CD4-positive, alpha-beta T cell treated with Interleukin-1 beta for 1 hour (primary cell): ENCODE data around the gene CEBPB.

ENCODE experiments used
- DNase-seq, 2 donors: peaks; one replicate each; pipeline ENCODE4 v3.0.0-alpha.2; 2020 to 2022

Gene CEBPB

GRCh38 chr20:50214226-50215024, 23.8 kb downstream of the CEBPB start:
- no peak for DNase-seq

DNA sequence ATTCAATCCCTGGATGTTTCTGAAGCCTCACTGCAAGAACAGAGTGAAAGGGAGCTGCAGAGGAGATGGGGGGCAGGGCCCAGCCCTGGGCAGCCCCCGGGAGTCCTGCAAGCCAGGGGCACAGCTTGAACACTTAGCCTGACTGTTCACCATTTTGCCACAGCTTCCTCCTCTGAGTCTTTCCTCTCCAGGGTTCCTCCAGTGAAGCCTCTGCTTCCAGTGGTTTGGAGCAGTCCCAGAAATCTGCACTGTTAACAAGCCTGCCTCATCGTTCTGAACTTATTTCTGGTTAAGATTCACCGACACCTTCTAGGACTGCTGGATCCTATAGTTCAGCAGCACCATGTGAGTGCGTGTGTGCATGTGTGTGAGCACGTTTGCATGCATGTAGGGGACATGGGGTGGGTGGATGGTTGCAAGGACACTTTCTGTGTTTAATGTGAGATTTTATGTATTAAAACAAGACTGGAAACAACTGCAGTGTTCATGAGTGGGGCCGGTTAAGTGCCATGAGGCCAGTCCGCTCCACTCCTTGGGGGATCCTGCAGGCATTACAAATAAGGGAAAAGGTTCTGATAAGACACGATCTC, 24.6 kb downstream of the CEBPB start:
- DNase-seq = no peak

- no peak for DNase-seq
Observed at GRCh38 chr20:50215926-50216325, 25.3 kb downstream of the CEBPB start.

GRCh38 chr20:50216543-50217206, 26.0 kb downstream of the CEBPB start:
- DNase-seq = no peak

DNA sequence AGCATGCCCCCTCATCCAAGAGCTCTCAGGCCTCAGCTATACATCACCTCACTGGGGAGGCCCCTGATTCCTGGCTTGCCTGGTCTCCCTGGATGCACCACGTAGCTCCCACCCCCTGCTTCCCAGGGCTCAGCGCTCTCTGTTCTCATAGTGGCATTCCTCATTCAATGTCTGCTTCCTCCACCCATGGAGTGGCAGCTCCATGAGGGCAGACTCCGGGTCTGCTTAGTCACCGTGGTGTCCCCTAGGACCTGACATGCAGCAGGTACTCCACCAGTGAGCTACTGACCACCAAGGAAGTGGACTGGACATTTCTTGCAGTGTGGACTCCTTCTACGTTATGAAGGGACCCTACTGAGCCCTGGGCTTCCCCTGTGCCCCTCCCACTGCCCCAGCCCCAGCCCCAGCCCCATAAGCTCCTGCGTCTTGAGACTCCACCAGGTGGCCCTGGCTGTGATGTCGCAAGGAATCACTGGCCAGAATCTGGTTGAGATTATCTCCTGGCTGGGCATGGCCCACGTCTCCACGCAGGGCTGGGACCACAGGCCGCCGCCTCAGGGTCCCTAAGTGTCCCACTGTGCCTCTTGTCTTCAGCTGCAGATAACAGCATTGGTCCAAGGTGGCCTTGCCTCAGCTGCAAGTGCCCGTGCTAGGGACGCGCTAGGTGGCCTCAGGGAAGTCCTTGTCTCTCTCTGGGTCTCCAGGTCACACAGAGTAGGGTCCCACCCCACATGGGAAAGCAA, 26.7 kb downstream of the CEBPB start:
- no peak for DNase-seq

DNA sequence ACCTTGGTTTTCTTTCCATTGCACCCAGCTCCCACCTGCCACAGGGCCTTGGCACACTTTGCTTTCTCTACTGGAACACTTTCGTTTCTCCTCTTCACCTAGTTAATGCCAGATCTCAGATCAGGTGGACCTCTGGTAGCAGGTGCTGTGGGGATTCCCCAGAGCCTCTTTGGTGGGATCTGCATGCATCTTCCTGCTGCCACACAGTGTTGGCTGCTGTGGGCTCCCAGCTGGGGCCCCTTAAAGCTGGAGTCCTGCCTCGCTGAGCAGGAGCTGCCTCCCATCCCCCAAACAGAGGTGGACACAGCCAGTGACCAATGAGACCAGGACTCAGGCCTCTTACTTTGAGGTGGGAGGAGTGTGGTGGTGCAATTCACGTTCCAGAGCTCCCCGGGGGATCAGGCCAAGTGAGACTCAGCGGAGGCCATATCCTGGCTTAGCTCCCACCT, 28.4 kb downstream of the CEBPB start:
- DNase-seq = no peak

GRCh38 chr20:50219600-50219999, 29.0 kb downstream of the CEBPB start:
- DNase-seq = no peak

DNA sequence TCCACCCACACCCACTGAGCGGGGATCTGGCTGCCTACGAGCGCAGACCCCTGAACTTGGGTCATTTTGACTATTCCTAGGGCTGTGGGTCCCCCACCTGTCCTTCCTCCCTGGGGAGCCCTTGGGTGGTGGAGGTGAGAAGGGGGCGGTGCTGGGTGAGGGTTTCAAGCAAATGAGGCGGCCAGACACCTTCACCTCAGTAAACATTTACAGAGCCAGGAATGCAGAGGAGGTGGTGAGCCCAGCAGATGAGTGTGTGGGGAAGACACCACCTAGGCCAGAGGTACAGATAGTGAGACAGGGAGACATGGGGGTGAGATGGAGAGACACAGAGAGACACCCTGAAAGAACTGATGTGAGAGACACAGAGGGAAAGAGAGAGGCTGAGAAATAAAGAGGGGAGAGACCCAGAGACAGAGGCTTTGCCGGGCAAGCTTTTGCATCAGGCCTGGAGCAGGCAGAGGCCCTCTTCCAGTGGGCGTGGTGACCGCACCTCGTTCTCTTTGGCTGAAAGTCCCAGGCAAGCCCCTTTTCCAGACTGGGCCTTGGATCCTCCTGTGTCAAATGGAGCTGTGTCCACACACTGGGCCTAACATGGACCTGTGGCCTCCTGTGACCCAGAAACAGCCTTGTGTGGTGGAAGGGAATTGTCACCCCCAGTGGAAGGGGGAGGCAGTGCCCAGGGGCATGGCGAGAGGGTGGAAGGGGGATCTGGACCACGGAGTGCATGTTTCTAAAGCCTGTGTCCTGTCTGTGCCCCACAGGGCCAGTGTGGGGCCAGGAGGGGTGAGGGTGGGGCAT, 29.7 kb downstream of the CEBPB start:
- no peak for DNase-seq

GRCh38 chr20:50220894-50221365, 30.3 kb downstream of the CEBPB start:
- peak in 1 of 2 donors; percentile 17 for DNase-seq

- peak; percentile 5 to 68 for DNase-seq
Observed at GRCh38 chr20:50221501-50222308, 31.1 kb downstream of the CEBPB start.

DNA sequence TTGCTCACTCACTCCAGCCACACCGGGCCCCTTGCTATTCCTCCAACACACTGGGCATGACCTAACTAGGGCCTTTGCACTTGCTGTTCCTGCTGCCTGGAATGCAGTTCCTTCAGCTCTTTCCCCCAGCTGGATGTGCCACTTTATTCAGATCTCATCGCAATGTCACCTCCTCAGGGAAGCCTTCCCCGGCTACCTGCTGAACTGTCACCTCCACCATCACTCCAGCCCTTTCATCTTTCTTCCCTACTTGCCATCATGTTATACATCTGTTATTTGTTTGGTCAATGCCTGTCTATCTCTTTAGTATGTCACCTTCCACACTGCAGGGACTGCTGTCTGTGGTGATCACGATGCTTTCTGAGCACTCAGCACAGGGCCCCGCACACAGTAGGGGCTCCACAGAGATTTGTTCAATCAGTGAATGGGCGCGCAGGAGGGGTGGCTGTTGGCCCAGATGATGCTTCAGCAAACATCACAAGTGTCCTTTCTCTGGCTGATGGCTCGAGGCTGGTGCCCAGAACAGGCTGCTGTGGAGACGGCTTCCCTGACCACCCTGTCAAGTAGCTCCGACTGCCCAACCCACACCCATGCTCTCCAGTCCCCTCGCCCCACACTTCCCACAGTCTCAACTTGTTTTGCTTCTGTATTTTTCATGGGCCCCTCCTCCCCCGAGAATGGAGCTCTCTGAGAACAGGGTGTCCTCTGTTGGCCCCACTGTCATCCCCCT, 31.8 kb downstream of the CEBPB start:
- no peak for DNase-seq

DNA sequence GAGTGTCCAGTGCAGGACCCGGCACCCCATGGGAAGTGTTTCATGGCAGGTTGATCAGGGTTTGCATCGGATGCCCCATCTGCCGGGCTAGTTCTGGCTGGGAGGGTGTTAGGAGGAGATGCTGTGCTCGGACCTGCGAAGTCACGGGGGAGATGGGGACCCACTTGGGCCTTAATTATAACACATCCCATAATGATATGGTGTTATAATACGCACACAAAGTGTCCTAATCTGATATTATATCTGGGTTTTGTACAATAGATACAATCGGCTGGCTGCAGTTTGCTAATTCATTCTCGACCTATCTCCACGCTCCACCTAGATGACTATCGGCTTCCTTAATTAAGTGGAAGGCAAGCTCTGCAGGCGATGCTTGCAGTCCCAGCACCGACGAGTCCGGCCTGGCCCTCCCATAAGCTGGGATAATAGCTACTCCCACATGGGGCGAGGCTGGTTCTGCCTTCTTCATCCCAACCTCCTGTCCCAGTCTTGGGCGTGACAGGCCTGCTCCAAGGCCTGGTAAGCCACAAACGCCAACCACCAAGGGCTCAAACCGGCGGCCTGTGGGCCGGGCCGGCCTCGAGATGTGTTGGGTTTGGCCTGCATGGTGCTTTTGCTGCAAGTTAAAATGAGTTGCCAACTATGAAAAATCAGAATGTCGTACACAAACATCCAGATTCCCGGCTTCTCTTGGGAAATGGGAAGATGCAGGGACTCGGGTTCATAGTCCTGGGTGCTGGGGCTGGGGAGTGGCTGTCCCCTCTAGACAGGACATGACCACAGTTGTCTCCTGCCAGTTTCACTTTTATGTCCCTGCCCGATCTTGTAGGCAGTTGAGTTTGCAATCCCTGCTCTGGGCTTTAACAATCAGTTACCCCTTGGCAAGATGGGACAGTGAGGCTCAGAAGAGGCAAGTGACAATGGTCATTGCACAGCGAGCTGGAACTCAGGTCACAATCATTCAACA, 32.7 kb downstream of the CEBPB start:
- DNase-seq = no peak

DNA sequence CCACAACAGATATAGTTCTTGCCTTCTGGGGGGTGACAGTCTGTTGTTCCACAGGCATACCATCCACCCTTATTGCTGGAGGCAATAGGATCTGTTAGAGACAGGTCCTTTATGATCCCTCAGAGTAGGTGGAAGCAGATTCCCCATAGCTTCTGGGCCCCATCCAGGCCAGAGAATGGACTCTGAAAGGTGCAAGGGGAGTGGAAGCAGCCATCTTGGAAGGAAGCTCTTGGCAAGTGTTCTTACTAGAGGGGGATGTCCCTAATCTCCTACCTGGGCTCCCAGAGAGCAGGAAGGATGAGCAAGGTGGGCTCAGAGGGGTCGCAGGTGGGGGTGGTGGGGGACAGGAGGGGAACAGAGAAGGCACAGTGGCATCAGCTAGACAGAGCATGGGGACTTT, 33.4 kb downstream of the CEBPB start:
- DNase-seq = no peak

DNA sequence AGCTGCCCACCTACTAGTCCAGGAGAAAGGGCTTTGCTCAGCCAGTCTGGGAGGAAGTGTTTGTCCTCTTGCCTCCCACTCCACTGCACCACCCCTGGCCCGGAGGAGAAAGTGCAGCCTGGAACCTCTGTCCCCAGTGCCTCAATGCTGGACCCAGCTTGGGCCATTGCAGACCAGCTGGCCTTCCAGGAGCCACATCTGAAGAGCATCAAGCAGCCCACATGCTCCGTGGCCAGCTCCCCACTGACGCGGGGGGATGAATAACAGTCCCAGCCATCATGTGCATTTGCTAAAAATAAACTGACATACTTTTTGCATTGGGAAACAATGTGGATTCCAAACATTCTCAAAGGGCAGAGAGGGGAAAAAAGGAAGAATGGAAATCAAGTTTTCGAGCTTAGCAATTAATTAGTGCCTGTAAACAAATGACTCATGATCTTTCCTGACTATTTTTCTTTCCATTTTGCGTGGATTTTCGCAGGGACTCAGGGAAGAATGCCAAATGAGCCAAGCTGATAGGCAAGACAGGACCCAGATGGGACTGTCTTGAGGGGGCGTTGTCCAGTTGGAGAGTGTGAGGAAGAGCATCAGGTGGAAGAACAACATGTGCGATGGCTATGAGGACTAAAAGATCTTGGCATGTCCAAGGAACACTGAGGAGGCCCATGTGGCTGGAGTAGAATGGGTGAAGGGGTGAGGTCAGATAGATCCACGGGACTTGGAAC, 34.1 kb downstream of the CEBPB start:
- peak in 1 of 2 donors; percentile 20 for DNase-seq

DNA sequence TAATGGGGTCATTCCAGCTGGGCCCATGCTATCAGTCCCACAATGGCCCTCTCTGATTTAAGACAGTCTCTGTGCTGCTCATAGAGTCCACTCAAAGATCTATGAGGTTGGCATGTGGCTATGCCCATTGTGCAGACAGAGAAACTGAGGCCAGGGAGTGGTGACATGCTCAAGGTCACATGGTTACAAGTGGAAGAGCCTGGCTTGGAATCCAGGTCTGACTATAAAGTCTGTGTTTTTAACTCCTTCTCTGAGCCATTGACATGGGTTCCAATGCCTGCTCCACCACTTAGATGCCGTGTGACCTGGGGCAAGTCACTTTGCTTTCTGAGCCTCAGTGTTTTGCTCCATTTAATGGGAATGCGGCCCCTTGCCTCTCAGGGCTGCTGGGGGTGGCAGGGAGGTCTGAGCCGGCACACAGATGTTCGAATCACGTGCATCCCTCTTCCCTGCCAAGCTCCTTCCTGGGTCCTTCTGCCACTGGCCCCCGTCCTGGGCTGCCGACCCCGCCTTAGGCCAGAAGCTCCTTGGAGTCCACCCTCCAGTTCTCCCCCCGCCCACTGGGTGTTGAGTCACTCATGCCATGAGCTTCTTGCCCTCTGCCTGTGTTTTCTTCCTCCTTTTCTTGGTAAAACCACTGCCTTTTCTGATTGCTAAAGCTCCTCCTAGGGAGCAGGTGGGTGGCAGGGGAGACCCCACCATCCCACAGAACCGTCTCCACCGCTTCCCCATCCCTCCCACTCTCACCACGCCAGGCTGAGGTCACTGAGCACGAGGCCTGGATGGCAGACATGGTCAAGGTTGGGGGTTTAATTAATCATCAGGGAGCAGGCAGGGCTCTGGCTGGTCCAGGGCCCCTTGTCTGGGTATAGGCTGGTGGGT, 35.7 kb downstream of the CEBPB start:
- peak in 1 of 2 donors; percentile 47 for DNase-seq

- no peak for DNase-seq
Observed at GRCh38 chr20:50227506-50227905, 36.9 kb downstream of the CEBPB start.

DNA sequence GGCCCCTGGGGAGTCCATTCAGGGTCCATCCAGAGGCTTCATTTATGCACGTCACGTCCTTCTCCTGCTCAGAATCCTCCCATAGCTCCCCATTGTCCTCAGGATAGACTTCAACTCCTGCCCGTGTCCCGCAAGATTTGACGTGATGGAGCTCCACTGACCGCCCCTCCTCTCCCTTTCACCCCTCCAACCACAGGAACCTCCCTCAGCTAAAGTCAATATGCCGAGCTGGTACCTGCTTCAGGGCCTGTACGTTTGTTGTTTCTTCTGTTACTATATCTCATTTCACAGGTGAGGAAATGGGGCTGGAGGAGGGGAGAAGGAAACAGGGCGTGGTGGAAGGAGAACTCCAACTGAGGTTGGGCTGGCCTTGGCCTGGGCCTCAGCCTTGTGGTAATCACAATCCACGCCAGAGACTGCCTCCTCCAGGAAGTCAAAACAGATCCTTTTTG, 38.6 kb downstream of the CEBPB start:
- DNase-seq = no peak

DNA sequence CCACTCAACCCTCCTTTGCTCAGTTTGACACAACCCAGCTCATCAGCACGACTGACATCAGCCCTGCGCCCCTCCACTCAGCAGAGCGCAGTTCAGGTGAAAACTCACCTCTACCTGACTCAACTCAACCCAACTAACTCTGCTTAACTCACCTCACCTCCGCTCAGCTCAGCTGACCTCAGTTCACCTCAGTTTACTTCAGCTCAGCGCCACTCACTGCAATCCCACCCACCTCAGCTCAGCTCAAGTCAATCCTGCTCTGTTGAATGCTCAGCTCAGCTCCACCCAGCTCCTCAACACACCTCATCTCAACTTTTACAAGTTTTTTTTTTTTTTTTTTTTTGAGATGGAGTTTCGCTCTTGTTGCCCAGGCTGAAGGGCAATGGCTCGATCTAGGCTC, 39.6 kb downstream of the CEBPB start:
- DNase-seq = no peak
